ENCODE data around the gene HOXA3. TPM values are rescaled to one million over a fixed set of nuclear protein-coding genes. Genes with fewer than 3 reads are reported as not detected.

The HOXA3 gene
- total RNA-seq, 4 donors from 2014 or later, result 5.5 to 19.9 (median 6.2) TPM

GRCh38 chr7:27149842-27150567 is 2.4 kb downstream of the HOXA3 start:
- peak; percentile 79 to 80 for DNase-seq (ENCODE audit: low spot score in 2 of 2)
- WGBS, result 32% methylated on average over 5 of the region's 13 CpGs
- H3K4me1 ChIP-seq, result peaks cover 89% of the 10 kb centered on the region
- H3K4me3 ChIP-seq, result peak overlapping the region; percentile 53
- peaks cover 8% of the 10 kb centered on the region for H3K36me3 ChIP-seq
- peak overlapping the region; percentile 97 for H3K27ac ChIP-seq
- no peaks in the 10 kb centered on the region for H3K9me3 ChIP-seq
- TF ChIP-seq POLR2A (IDR thresholded peaks at IDR 0.05), result no peak
- no peak for TF ChIP-seq POLR2AphosphoS5 (IDR thresholded peaks at IDR 0.05)
- TF ChIP-seq CTCF (IDR thresholded peaks at IDR 0.05), result no peak
- peaks cover 14% of the 10 kb centered on the region for H3K27me3 ChIP-seq

- Histone ChIP-seq H3K4me3 (peak overlapping the region; percentile 53), H3K27ac (peak overlapping the region; percentile 97), H3K9me3 (no peaks in the 10 kb centered on the region), H3K36me3 (peaks cover 16% of the 10 kb centered on the region), H3K4me1 (peaks cover 85% of the 10 kb centered on the region), H3K27me3 (peaks cover 9% of the 10 kb centered on the region)
- DNase-seq (ENCODE audit: low spot score in 2 of 2), result no peak
- WGBS, result 16% methylated on average over 16 of the region's 30 CpGs
- TF ChIP-seq POLR2AphosphoS5 (IDR thresholded peaks at IDR 0.05) (peak in 1 of 3 donors; percentile 8), POLR2A (IDR thresholded peaks at IDR 0.05) (no peak)
Observed at GRCh38 chr7:27148756-27149641, 3.4 kb downstream of the HOXA3 start.

- Histone ChIP-seq H3K27ac (peak overlapping the region; percentile 97), H3K4me3 (peak overlapping the region; percentile 53), H3K27me3 (peaks cover 9% of the 10 kb centered on the region), H3K4me1 (peaks cover 79% of the 10 kb centered on the region), H3K9me3 (no peaks in the 10 kb centered on the region), H3K36me3 (peaks cover 16% of the 10 kb centered on the region)
- TF ChIP-seq EP300 (IDR thresholded peaks at IDR 0.05), result no peak
- no peak for TF ChIP-seq CTCF (IDR thresholded peaks at IDR 0.05)
- no peak for TF ChIP-seq POLR2A (IDR thresholded peaks at IDR 0.05)
- no peak for TF ChIP-seq POLR2AphosphoS5 (IDR thresholded peaks at IDR 0.05)
- DNase-seq (ENCODE audit: low spot score in 2 of 2), result peak; percentile 66 to 82
- 8% methylated on average over 18 of the region's 28 CpGs for WGBS
Observed at GRCh38 chr7:27148031-27148755, 4.2 kb downstream of the HOXA3 start.

- H3K9me3 ChIP-seq, result no peaks in the 10 kb centered on the region
- 31% methylated on average over 15 of the region's 63 CpGs for WGBS
- peaks cover 71% of the 10 kb centered on the region for H3K4me1 ChIP-seq
- peak; percentile 89 to 91 for DNase-seq (ENCODE audit: low spot score in 2 of 2)
- peak within 1 kb of the TSS; percentile 53 for H3K4me3 ChIP-seq
- TF ChIP-seq EP300 (IDR thresholded peaks at IDR 0.05) (no peak), POLR2AphosphoS5 (IDR thresholded peaks at IDR 0.05) (peak in 1 of 3 donors; percentile 11)
- H3K27ac ChIP-seq, result peak within 1 kb of the TSS; percentile 97
- H3K27me3 ChIP-seq, result peaks cover 4% of the 10 kb centered on the region
- peaks cover 16% of the 10 kb centered on the region for H3K36me3 ChIP-seq
Observed at GRCh38 chr7:27147199-27148030, 5.0 kb downstream of the HOXA3 start, which contains the start of gene HOXA6. Gene HOXA6, minus strand, starts transcription at chr7:27147774. Its CDS starts 25 bp downstream, at chr7:27147749.

- Histone ChIP-seq H3K27ac (peak overlapping the region; percentile 97), H3K36me3 (peaks cover 16% of the 10 kb centered on the region), H3K9me3 (no peaks in the 10 kb centered on the region), H3K4me1 (peaks cover 69% of the 10 kb centered on the region), H3K4me3 (peak overlapping the region; percentile 53), H3K27me3 (peaks cover 4% of the 10 kb centered on the region)
- no peak for DNase-seq (ENCODE audit: low spot score in 2 of 2)
- WGBS, result 77% methylated on average over 5 of the region's 5 CpGs
- no peak for TF ChIP-seq POLR2AphosphoS5 (IDR thresholded peaks at IDR 0.05)
- no peak for TF ChIP-seq CTCF (IDR thresholded peaks at IDR 0.05)
- no peak for TF ChIP-seq EP300 (IDR thresholded peaks at IDR 0.05)
- no peak for TF ChIP-seq POLR2A (IDR thresholded peaks at IDR 0.05)
Observed at GRCh38 chr7:27146491-27147198, 5.7 kb downstream of the HOXA3 start.
